Peyer's patch (tissue), 4 donors: ENCODE results near the gene MYO7A. TPM values are rescaled to one million over a fixed set of nuclear protein-coding genes. Genes with fewer than 3 reads are reported as not detected.

Source experiments
- DNase-seq, 3 donors: peaks; one replicate each; pipeline ENCODE4 v3.0.0-alpha.2; 2017 to 2019
- H3K27ac ChIP-seq, 4 donors: fragments of 200-600 bp; sonication (generic); one replicate each; pipeline ENCODE4 v1.5.1; 2016 to 2019
- H3K27me3 ChIP-seq, 2 donors: fragments of 200-600 bp; sonication (generic); one replicate each; pipeline ENCODE4 v1.5.1; 2019
- H3K36me3 ChIP-seq, 3 donors: fragments of 200-600 bp; sonication (generic); one replicate each; pipeline ENCODE4 v1.5.1; 2016 to 2019
- H3K4me1 ChIP-seq, 4 donors: fragments of 200-600 bp; sonication (generic); one replicate each; pipeline ENCODE4 v1.5.1; 2016 to 2019
- H3K4me3 ChIP-seq, 4 donors: fragments of 200-600 bp; sonication (generic); 1 replicate in 3 of 4; 2 replicates in 1 of 4; pipeline ENCODE4 v1.5.1; 2016 to 2019; ENCODE audit warnings: mild to moderate bottlenecking in 1 of 4
- H3K9me3 ChIP-seq, 4 donors: fragments of 200-600 bp; sonication (generic); one replicate each; pipeline ENCODE4 v1.5.1; 2016 to 2019; ENCODE audit warnings: mild to moderate bottlenecking in 1 of 4
- CTCF ChIP-seq, 6 experiments: fragments of 450-650 bp in 4 of 6; fragments of 200-600 bp in 2 of 6; sonication (generic) in 1 of 6; IDR thresholded peaks; one replicate each; pipeline ENCODE4 v1.5.1; 2017 to 2019; ENCODE audit warnings: antibody characterized with exemption in 6 of 6, mild to moderate bottlenecking in 3 of 6, moderate library complexity in 1 of 6
- POLR2A ChIP-seq, 2 donors: fragments of 450-650 bp; IDR thresholded peaks; one replicate each; pipeline ENCODE4 v1.5.1; 2017; ENCODE audit warnings: antibody characterized with exemption in 2 of 2, mild to moderate bottlenecking in 2 of 2, moderate library complexity in 2 of 2
- total RNA-seq, 4 donors: library from RNA; depleted of rRNA; stranded (reverse); fragments of >200 nt; gene quantifications; one replicate each; pipeline ENCODE4 v1.1.0, GENCODE V29; 2016

Gene MYO7A
- total RNA-seq, 4 donors from 2014 or later = 6.1 to 15.7 (median 7.1) TPM

- no peak for DNase-seq
- H3K27me3 ChIP-seq = no peaks in the 10 kb centered on the region
- no peaks in the 10 kb centered on the region for H3K36me3 ChIP-seq
- no peaks in the 10 kb centered on the region for H3K9me3 ChIP-seq
- TF ChIP-seq CTCF (IDR thresholded peaks at IDR 0.05) (no peak), POLR2A (IDR thresholded peaks at IDR 0.05) (no peak)
- no peak overlapping the region for H3K27ac ChIP-seq
- H3K4me1 ChIP-seq = no peaks in the 10 kb centered on the region
- no peak overlapping the region for H3K4me3 ChIP-seq
Measured at GRCh38 chr11:77209663-77210062, 81.6 kb downstream of the MYO7A start.

- Histone ChIP-seq H3K27ac (no peak overlapping the region), H3K4me3 (no peak overlapping the region), H3K27me3 (no peaks in the 10 kb centered on the region), H3K4me1 (no peaks in the 10 kb centered on the region), H3K9me3 (no peaks in the 10 kb centered on the region), H3K36me3 (no peaks in the 10 kb centered on the region)
- TF ChIP-seq CTCF (IDR thresholded peaks at IDR 0.05) = no peak
- no peak for TF ChIP-seq POLR2A (IDR thresholded peaks at IDR 0.05)
- no peak for DNase-seq
Measured at GRCh38 chr11:77211040-77211451, 83.0 kb downstream of the MYO7A start.

GRCh38 chr11:77211594-77212251 lies 83.7 kb downstream of the MYO7A start:
- no peaks in the 10 kb centered on the region for H3K36me3 ChIP-seq
- no peak overlapping the region for H3K27ac ChIP-seq
- TF ChIP-seq POLR2A (IDR thresholded peaks at IDR 0.05) (no peak), CTCF (IDR thresholded peaks at IDR 0.05) (no peak)

GRCh38 chr11:77212314-77213007 lies 84.4 kb downstream of the MYO7A start:
- TF ChIP-seq POLR2A (IDR thresholded peaks at IDR 0.05) (no peak), CTCF (IDR thresholded peaks at IDR 0.05) (no peak)
- Histone ChIP-seq H3K36me3 (no peaks in the 10 kb centered on the region), H3K27me3 (no peaks in the 10 kb centered on the region), H3K9me3 (no peaks in the 10 kb centered on the region), H3K4me1 (no peaks in the 10 kb centered on the region), H3K4me3 (no peak overlapping the region), H3K27ac (no peak overlapping the region)
- DNase-seq = no peak

More at GRCh38 chr11:77211594-77212251, 83.7 kb downstream of the MYO7A start:
- H3K4me3 ChIP-seq = no peak overlapping the region
- H3K4me1 ChIP-seq = no peaks in the 10 kb centered on the region
- H3K9me3 ChIP-seq = no peaks in the 10 kb centered on the region
- no peak for DNase-seq
- no peaks in the 10 kb centered on the region for H3K27me3 ChIP-seq

GRCh38 chr11:77213029-77213579 lies 85.1 kb downstream of the MYO7A start:
- no peaks in the 10 kb centered on the region for H3K36me3 ChIP-seq
- H3K9me3 ChIP-seq = no peaks in the 10 kb centered on the region

More at GRCh38 chr11:77213029-77213579, 85.1 kb downstream of the MYO7A start:
- no peak overlapping the region for H3K4me3 ChIP-seq
- DNase-seq = no peak
- no peaks in the 10 kb centered on the region for H3K27me3 ChIP-seq
- no peak overlapping the region for H3K27ac ChIP-seq
- H3K4me1 ChIP-seq = no peaks in the 10 kb centered on the region
- TF ChIP-seq POLR2A (IDR thresholded peaks at IDR 0.05) (no peak), CTCF (IDR thresholded peaks at IDR 0.05) (no peak)
